ENCODE results near the gene PDE1A. TPM values are rescaled to one million over a fixed set of nuclear protein-coding genes. Genes with fewer than 3 reads are reported as not detected.
"Not testable (repeated sequence)": the region's sequence is repeated elsewhere in the genome, so short reads cannot be mapped to it uniquely, and the experiment has no call there.

Gene PDE1A
- total RNA-seq, 1 donor from 2014 or later, result 14.5 TPM

- H3K4me1 ChIP-seq, result no peaks in the 10 kb centered on the region
- no peak overlapping the region for H3K4me3 ChIP-seq
- intact Hi-C loops (cut with DNase I), result no loop called here
- TF ChIP-seq CTCF (IDR thresholded peaks at IDR 0.05) (no peak), POLR2AphosphoS5 (IDR thresholded peaks at IDR 0.05; ENCODE audit: insufficient read depth in 1 of 2, low read depth in 1 of 2) (no peak), POLR2A (IDR thresholded peaks at IDR 0.05) (no peak)
- no peak for DNase-seq (ENCODE audit: extremely low spot score in 2 of 2)
- H3K9me3 ChIP-seq, result no peaks in the 10 kb centered on the region
- H3K27me3 ChIP-seq, result no peaks in the 10 kb centered on the region
- H3K36me3 ChIP-seq, result no peaks in the 10 kb centered on the region
- H3K27ac ChIP-seq, result no peak overlapping the region
Measured at GRCh38 chr2:182404975-182405561, 21.8 kb downstream of the PDE1A start.

- no peak for TF ChIP-seq POLR2A (IDR thresholded peaks at IDR 0.05)
- TF ChIP-seq CTCF (IDR thresholded peaks at IDR 0.05), result no peak
- TF ChIP-seq POLR2AphosphoS5 (IDR thresholded peaks at IDR 0.05; ENCODE audit: insufficient read depth in 1 of 2, low read depth in 1 of 2), result no peak
- Histone ChIP-seq H3K4me3 (no peak overlapping the region), H3K4me1 (no peaks in the 10 kb centered on the region), H3K27ac (no peak overlapping the region), H3K27me3 (no peaks in the 10 kb centered on the region), H3K36me3 (no peaks in the 10 kb centered on the region), H3K9me3 (no peaks in the 10 kb centered on the region)
- DNase-seq (ENCODE audit: extremely low spot score in 2 of 2), result no peak
- intact Hi-C loops (cut with DNase I), result no loop called here
Measured at GRCh38 chr2:182404092-182404491, 22.7 kb downstream of the PDE1A start.

GRCh38 chr2:182393270-182393760, 33.5 kb downstream of the PDE1A start:
- intact Hi-C loops (cut with DNase I), result no loop called here
- H3K27ac ChIP-seq, result no peak overlapping the region

GRCh38 chr2:182391443-182391842, 35.4 kb downstream of the PDE1A start:
- no peak for DNase-seq (ENCODE audit: extremely low spot score in 2 of 2)
- Histone ChIP-seq H3K27me3 (no peaks in the 10 kb centered on the region), H3K4me3 (no peak overlapping the region), H3K27ac (no peak overlapping the region), H3K4me1 (no peaks in the 10 kb centered on the region), H3K9me3 (no peaks in the 10 kb centered on the region), H3K36me3 (no peaks in the 10 kb centered on the region)
- intact Hi-C loops (cut with DNase I), result no loop called here
- TF ChIP-seq CTCF (IDR thresholded peaks at IDR 0.05) (no peak), POLR2AphosphoS5 (IDR thresholded peaks at IDR 0.05; ENCODE audit: insufficient read depth in 1 of 2, low read depth in 1 of 2) (no peak), POLR2A (IDR thresholded peaks at IDR 0.05) (no peak)

More at GRCh38 chr2:182393270-182393760, 33.5 kb downstream of the PDE1A start:
- no peak for DNase-seq (ENCODE audit: extremely low spot score in 2 of 2)
- no peaks in the 10 kb centered on the region for H3K9me3 ChIP-seq
- TF ChIP-seq POLR2A (IDR thresholded peaks at IDR 0.05) (no peak), POLR2AphosphoS5 (IDR thresholded peaks at IDR 0.05; ENCODE audit: insufficient read depth in 1 of 2, low read depth in 1 of 2) (no peak), CTCF (IDR thresholded peaks at IDR 0.05) (no peak)
- no peaks in the 10 kb centered on the region for H3K27me3 ChIP-seq
- H3K36me3 ChIP-seq, result no peaks in the 10 kb centered on the region
- no peaks in the 10 kb centered on the region for H3K4me1 ChIP-seq
- no peak overlapping the region for H3K4me3 ChIP-seq

- H3K4me1 ChIP-seq; H3K9me3 ChIP-seq; intact Hi-C loops (cut with DNase I); H3K27me3 ChIP-seq; H3K36me3 ChIP-seq; H3K27ac ChIP-seq; H3K4me3 ChIP-seq; DNase-seq (ENCODE audit: extremely low spot score in 2 of 2): not testable (repeated sequence)
Measured at GRCh38 chr2:182386267-182386880, 40.5 kb downstream of the PDE1A start.
